ENCODE measurements around the gene PCSK9.
"Not testable (repeated sequence)": the region's sequence is repeated elsewhere in the genome, so short reads cannot be mapped to it uniquely, and the experiment has no call there.

Gene PCSK9

GRCh38 chr1:55010194-55010886 lies 29.0 kb upstream of the PCSK9 start:
- no peak for DNase-seq (ENCODE audit: low spot score)
- no peak for FAIRE-seq

GRCh38 chr1:55010887-55011217 lies 28.5 kb upstream of the PCSK9 start:
- FAIRE-seq, result no peak

GRCh38 chr1:55012661-55013060 lies 26.7 kb upstream of the PCSK9 start:
- no peak for FAIRE-seq
- DNase-seq (ENCODE audit: low spot score), result no peak

More at GRCh38 chr1:55010887-55011217, 28.5 kb upstream of the PCSK9 start:
- DNase-seq (ENCODE audit: low spot score), result no peak

- DNase-seq (ENCODE audit: low spot score) (no peak), FAIRE-seq (no peak)
These were observed 24.2 kb upstream of the PCSK9 start for GRCh38 chr1:55015123-55015522.

- DNase-seq (ENCODE audit: low spot score) (no peak), FAIRE-seq (no peak)
These were observed 23.4 kb upstream of the PCSK9 start for GRCh38 chr1:55015731-55016620.

GRCh38 chr1:55018395-55018794 lies 21.0 kb upstream of the PCSK9 start:
- FAIRE-seq (no peak), DNase-seq (ENCODE audit: low spot score) (no peak)

- DNase-seq (ENCODE audit: low spot score), result peak; percentile 96
- FAIRE-seq, result peak; percentile 97
These were observed 17.3 kb upstream of the PCSK9 start for GRCh38 chr1:55021942-55022546.

- not testable (repeated sequence) for FAIRE-seq; DNase-seq (ENCODE audit: low spot score)
These were observed 15.2 kb upstream of the PCSK9 start for GRCh38 chr1:55024163-55024562.

- FAIRE-seq, result not testable (repeated sequence)
These were observed 12.7 kb upstream of the PCSK9 start for GRCh38 chr1:55026682-55027081.

GRCh38 chr1:55031098-55031497 lies 8.2 kb upstream of the PCSK9 start:
- not testable (repeated sequence) for FAIRE-seq; DNase-seq (ENCODE audit: low spot score)

More at GRCh38 chr1:55026682-55027081, 12.7 kb upstream of the PCSK9 start:
- not testable (repeated sequence) for DNase-seq (ENCODE audit: low spot score)

- no peak for DNase-seq (ENCODE audit: low spot score)
- FAIRE-seq, result no peak
These were observed 6.1 kb upstream of the PCSK9 start for GRCh38 chr1:55033265-55033614.

- FAIRE-seq (no peak), DNase-seq (ENCODE audit: low spot score) (no peak)
These were observed 4.7 kb upstream of the PCSK9 start for GRCh38 chr1:55034476-55035133.

GRCh38 chr1:55035904-55036303 lies 3.4 kb upstream of the PCSK9 start:
- DNase-seq (ENCODE audit: low spot score), result peak; percentile 22

GRCh38 chr1:55037733-55038551 lies 1.4 kb upstream of the PCSK9 start:
- DNase-seq (ENCODE audit: low spot score), result no peak
- no peak for FAIRE-seq

More at GRCh38 chr1:55035904-55036303, 3.4 kb upstream of the PCSK9 start:
- FAIRE-seq, result no peak

- DNase-seq (ENCODE audit: low spot score), result no peak
- FAIRE-seq, result no peak
These were observed 853 bp upstream of the PCSK9 start for GRCh38 chr1:55038552-55038838.

GRCh38 chr1:55038974-55039341 lies 390 bp upstream of the PCSK9 start:
- DNase-seq (ENCODE audit: low spot score), result no peak
- no peak for FAIRE-seq

- no peak for DNase-seq (ENCODE audit: low spot score)
- no peak for FAIRE-seq
These were observed 960 bp downstream of the PCSK9 start for GRCh38 chr1:55040083-55040932.

GRCh38 chr1:55040933-55041494 lies 1.7 kb downstream of the PCSK9 start:
- no peak for FAIRE-seq
- no peak for DNase-seq (ENCODE audit: low spot score)

GRCh38 chr1:55041613-55042012 lies 2.3 kb downstream of the PCSK9 start:
- no peak for FAIRE-seq
- DNase-seq (ENCODE audit: low spot score), result no peak

- DNase-seq (ENCODE audit: low spot score), result no peak
- FAIRE-seq, result no peak
These were observed 3.7 kb downstream of the PCSK9 start for GRCh38 chr1:55043011-55043410.

Measured in urothelium cell line (cell line).